Type B pancreatic cell (in vitro differentiated cells): ENCODE results near the gene NAA80. TPM values are rescaled to one million over a fixed set of nuclear protein-coding genes. Genes with fewer than 3 reads are reported as not detected.
A peak's percentile ranks its signal among the peaks of the same experiment; 100 is the strongest.

ENCODE experiments used
- DNase-seq: peaks from one replicate; pipeline ENCODE4 v3.0.0; 2021; ENCODE audit warnings: mixed read lengths; ENCODE audit not compliant: unreplicated experiment; ENCODE audit errors: extremely low spot score
- H3K27ac Mint-ChIP-seq: 2 replicates; pipeline ENCODE4 v1.8.0; 2021; ENCODE audit warnings: mild to moderate bottlenecking, mixed read lengths
- H3K27me3 Mint-ChIP-seq: 2 replicates; pipeline ENCODE4 v1.8.0; 2021; ENCODE audit warnings: mixed read lengths
- H3K36me3 Mint-ChIP-seq: 2 replicates; pipeline ENCODE4 v1.8.0; 2021; ENCODE audit warnings: mixed read lengths
- H3K4me1 Mint-ChIP-seq: one replicate; pipeline ENCODE4 v1.8.0; 2021; ENCODE audit warnings: mixed read lengths; ENCODE audit not compliant: unreplicated experiment
- H3K4me3 Mint-ChIP-seq: 2 replicates; pipeline ENCODE4 v1.8.0; 2021; ENCODE audit warnings: mild to moderate bottlenecking, mixed read lengths
- H3K9me3 Mint-ChIP-seq: 2 replicates; pipeline ENCODE4 v1.8.0; 2021; ENCODE audit warnings: mixed read lengths
- total RNA-seq: library from RNA; stranded (reverse); gene quantifications from 2 replicates; pipeline ENCODE4 v1.2.1, GENCODE V29; 2021; ENCODE audit warnings: low replicate concordance
- TF ChIP-seq, protein P1 (sequence below): fragments of 200-600 bp; sonication (generic); conservative IDR thresholded peaks from 2 replicates; pipeline ENCODE4 v1.5.0; 2021; ENCODE audit warnings: antibody characterized with exemption, mild to moderate bottlenecking

NAA80 gene
- total RNA-seq, 1 donor from 2014 or later: 12.9 TPM

DNA sequence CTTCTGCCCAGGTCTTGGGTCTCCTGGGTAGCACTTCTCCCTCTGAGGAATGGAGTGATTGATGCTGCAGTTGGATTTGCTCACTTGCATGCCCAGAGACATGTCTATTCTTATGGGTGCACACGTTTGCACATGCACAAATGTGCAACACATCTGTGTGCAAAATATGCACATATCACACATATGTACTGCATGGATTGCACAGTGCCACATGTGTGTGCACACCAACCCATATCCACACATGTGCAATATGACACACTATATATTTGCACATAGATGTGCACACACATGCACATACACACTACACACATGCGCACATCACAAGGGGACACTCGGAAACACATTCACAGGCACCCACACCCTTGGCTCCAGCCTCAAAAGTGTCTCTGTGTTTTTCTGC lies 30.9 kb downstream of the NAA80 start:
- peaks cover 42% of the 10 kb centered on the region for H3K4me1 Mint-ChIP-seq
- H3K4me3 Mint-ChIP-seq: peak overlapping the region; percentile 72
- H3K27ac Mint-ChIP-seq: peak overlapping the region; percentile 85
- TF ChIP-seq, protein P1, sequence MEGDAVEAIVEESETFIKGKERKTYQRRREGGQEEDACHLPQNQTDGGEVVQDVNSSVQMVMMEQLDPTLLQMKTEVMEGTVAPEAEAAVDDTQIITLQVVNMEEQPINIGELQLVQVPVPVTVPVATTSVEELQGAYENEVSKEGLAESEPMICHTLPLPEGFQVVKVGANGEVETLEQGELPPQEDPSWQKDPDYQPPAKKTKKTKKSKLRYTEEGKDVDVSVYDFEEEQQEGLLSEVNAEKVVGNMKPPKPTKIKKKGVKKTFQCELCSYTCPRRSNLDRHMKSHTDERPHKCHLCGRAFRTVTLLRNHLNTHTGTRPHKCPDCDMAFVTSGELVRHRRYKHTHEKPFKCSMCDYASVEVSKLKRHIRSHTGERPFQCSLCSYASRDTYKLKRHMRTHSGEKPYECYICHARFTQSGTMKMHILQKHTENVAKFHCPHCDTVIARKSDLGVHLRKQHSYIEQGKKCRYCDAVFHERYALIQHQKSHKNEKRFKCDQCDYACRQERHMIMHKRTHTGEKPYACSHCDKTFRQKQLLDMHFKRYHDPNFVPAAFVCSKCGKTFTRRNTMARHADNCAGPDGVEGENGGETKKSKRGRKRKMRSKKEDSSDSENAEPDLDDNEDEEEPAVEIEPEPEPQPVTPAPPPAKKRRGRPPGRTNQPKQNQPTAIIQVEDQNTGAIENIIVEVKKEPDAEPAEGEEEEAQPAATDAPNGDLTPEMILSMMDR: no peak
- H3K36me3 Mint-ChIP-seq: peaks cover 3% of the 10 kb centered on the region
- no peaks in the 10 kb centered on the region for H3K9me3 Mint-ChIP-seq
- no peak for DNase-seq
- H3K27me3 Mint-ChIP-seq: peaks cover 4% of the 10 kb centered on the region

DNA sequence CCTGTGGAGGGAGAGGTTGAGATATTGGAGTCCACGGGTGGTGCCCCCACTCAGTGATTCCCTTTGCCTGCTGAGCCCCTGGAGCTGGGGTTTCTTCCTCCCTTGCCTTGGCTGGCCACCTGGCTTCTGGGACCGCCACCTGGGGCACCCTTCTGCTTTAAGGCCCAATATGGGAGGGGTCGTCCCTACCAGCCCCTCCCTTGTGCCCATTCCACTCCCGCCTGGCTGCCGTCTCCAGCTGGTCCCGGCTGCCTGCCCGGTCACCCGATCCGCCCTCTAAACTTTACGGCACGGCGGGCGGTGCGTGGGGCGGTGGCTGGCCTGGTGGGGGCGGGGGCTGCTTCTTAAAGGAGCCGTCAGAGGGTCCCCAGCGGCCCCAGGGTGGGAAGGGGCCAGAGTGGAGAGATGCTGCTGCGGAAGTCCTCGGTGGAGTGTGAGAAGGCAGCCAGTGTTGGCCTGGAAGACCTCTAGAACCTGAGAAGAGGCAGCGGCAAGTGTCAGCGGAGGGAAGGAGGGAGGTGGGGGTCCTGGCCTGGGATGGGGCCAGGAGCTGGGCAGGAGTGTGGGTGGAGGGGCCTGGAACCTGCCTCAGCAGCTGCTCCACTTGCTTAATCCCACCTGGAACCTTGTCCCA lies 31.8 kb downstream of the NAA80 start:
- peaks cover 38% of the 10 kb centered on the region for H3K4me1 Mint-ChIP-seq
- H3K27me3 Mint-ChIP-seq: no peaks in the 10 kb centered on the region
- no peaks in the 10 kb centered on the region for H3K9me3 Mint-ChIP-seq
- H3K36me3 Mint-ChIP-seq: no peaks in the 10 kb centered on the region
- H3K27ac Mint-ChIP-seq: peak overlapping the region; percentile 85
- DNase-seq: no peak
- peak overlapping the region; percentile 72 for H3K4me3 Mint-ChIP-seq
- TF ChIP-seq, protein P1: no peak

DNA sequence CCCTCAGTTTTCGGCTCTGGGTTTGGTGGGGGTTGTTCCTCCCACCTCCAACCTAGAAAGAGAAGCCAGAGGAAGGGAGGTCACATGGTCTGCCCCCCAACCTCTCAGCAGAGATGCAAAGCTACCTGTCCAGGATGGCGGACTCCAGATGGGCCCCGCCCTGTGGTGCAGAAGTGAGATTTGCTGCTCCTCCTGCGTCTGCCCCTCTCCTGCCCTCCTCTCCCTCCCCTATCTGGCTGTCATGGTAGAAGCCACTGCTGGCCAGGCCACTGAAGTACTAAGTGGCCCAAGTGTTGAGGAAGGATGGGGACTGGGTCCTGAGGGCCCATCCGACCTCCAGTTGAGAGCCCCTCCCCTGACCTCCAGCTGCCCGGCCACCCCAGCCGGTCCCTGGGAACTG lies 32.4 kb downstream of the NAA80 start:
- Mint-ChIP-seq H3K9me3 (no peaks in the 10 kb centered on the region), H3K36me3 (no peaks in the 10 kb centered on the region), H3K4me3 (peak overlapping the region; percentile 72), H3K27ac (no peak overlapping the region), H3K27me3 (no peaks in the 10 kb centered on the region), H3K4me1 (peaks cover 37% of the 10 kb centered on the region)
- DNase-seq: no peak
- TF ChIP-seq, protein P1: no peak

DNA sequence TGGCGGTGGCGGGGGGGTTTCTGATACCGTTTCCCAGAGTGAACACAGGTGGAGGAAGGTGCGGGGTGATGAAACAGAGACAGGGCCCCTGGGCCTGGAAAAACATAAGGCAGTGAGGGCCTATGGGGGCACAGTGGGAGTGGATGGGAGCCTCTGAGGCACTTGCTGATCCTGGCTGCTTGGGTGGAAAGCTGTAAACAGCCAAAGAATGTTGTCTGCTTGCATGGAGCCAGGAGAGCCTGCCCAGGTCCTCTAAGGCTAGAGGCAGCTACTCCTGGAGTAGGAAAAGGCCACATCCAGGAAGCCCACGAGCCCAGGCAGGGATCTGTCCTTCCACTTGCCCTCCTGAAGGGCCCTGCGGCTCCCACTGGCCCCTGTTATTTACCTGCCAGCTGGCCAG lies 33.2 kb downstream of the NAA80 start:
- H3K4me3 Mint-ChIP-seq: peak overlapping the region; percentile 65
- H3K4me1 Mint-ChIP-seq: peaks cover 34% of the 10 kb centered on the region
- no peak for DNase-seq

DNA sequence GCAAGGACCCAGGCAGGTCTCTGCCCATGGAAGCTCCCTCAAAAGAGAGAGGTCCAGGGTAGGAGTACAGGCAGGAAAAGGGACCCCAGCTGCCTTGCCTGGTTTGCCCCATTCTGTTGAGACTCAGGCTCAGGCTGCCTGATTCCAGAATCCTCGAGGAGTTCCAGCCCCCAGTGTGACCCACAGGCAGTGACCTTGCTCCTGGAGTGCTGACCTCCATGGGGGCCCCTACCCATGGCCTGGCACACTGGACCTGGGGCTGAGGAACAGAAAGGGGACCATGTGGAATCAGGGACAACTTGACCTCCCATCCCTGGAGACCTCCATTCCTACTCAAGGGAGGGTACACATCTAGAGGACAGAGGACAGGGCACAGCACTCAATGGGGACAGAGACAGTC lies 33.6 kb downstream of the NAA80 start:
- no peak for DNase-seq
- no peaks in the 10 kb centered on the region for H3K9me3 Mint-ChIP-seq
- no peaks in the 10 kb centered on the region for H3K27me3 Mint-ChIP-seq
- peak overlapping the region; percentile 92 for H3K27ac Mint-ChIP-seq
- TF ChIP-seq, protein P1: no peak
- peak overlapping the region; percentile 65 for H3K4me3 Mint-ChIP-seq
- peaks cover 35% of the 10 kb centered on the region for H3K4me1 Mint-ChIP-seq
- H3K36me3 Mint-ChIP-seq: no peaks in the 10 kb centered on the region

More for the DNA sequence above, 33.2 kb downstream of the NAA80 start:
- no peaks in the 10 kb centered on the region for H3K27me3 Mint-ChIP-seq
- H3K9me3 Mint-ChIP-seq: no peaks in the 10 kb centered on the region
- peak overlapping the region; percentile 91 for H3K27ac Mint-ChIP-seq
- H3K36me3 Mint-ChIP-seq: no peaks in the 10 kb centered on the region
- TF ChIP-seq, protein P1: no peak
